HG02642 (cell line): Measurements from ENCODE around the gene SLC16A3.

ENCODE experiments used
- ATAC-seq: cut with Tn5 transposase; IDR thresholded peaks from one replicate; pipeline ENCODE4 v1.9.1; 2021; ENCODE audit warnings: mild to moderate bottlenecking; ENCODE audit not compliant: unreplicated experiment, poor library complexity

SLC16A3 gene

DNA sequence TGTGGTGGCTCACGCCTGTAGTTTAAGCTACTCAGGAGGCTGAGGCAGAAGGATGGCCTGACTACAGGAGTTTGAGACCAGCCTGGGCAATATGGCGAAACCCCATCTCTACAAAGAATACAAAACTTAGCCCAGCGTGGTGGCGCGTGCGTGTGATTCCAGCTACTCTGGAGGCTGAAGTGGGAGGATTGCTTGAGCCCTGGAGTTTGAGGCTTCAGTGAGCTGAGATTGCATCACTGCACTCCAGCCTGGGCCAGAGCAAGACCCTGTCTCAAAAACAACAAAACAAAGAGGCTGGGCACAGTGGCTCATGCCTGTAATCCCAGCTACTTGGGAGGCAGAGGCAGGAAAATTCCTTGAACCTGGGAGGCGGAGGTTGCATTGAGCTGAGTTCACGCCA, 51.7 kb downstream of the SLC16A3 start:
- ATAC-seq, result no peak

DNA sequence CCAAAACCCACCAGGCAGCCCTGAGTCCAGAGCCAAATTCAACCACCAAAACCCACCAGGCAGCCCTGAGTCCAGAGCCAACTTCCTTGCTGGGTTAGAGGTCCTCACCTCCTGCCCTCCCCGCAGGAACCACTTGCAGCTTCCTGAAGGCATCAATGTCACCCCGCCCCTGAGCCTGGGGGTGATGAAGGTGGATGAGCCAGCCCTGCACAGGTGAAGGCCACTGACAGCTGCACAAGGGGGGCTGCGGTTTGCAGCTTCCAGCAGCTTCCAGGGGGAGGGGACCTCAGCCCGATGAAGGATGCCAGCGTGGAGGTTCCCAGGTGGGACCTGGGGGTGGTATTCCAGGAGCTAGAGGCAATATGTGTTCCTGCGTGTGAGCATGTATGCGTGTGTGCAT, 52.2 kb downstream of the SLC16A3 start:
- no peak for ATAC-seq

DNA sequence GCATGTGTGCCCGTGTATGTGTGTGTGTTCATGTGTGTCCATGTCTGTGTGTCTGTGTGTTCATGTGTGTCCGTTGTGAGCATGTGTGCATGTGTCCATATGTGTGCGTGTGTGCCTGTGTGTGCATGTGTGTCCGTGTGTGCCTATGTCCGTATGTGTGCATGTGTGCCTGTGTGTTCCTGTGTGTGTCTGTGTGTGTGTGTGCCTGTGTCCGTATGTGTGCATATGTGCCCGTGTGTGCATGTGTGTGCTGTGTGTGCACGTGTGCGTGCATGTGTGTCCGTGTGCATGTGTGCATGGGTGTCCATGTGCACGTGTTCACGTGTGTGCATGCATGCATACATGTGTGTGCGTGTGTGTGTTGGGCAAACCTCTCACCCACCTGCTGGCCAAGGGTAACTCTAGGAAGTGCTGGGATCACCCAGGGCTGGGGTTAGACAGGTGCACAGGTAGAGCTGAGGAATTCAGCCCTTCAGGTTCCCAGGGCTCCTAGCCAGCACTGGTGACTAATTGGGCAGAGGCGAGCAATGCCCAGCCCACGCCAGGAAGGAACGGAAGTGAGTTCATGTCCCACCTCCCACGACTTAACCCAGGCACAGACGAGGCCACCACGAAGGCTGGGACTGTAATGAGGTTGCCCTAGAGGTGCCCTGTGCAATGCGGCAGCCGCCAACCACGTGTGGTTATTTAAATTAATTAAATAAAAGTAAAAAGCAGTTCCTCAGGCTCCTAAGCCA, 52.8 kb downstream of the SLC16A3 start:
- ATAC-seq, result no peak

DNA sequence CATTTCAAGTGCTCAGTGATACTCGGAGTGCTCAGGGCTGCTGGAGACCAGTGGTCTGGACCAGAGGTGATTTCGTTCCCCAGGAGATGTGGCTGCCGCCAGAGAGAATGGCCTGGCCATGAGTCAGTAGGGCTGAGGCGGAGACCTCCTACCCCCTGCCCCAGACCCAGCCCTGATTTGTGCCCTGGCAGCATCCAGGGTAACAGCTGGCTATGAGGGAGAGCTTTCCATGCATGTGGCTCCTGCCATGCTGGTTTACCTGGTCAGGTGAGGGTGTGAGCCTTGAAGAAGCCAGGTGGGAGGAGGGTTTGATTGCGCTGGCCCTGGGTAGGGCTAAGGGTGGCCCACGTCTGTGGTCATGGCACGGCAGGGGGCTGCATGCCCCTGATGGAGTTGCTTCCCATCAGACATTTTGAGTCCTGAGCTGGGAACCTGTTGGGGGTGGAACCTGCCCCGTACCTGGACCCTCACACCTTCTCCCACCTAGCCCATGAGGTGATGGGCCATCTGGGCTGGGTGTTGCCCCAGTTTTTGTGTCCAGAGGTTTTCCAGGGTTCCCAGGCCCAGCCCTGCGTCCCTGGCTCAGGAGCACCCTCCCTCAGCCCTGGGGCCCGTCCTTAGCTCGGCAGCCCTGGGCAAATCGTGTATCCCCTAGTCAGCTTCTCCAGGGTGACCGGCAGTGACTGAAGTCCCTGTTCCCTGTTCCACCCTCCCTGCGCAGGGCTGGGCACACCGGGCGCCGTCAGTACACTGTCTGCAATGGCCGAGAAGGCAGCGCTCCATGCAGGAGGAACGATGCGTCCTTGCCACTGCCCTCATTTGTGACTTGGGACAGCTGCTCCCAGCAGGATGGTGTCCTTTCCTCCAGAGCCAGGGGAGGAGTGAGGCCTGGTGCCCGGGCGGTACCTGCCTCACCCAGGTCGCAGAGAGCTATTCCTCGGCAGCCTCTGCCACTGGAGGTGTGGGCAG, 53.7 kb downstream of the SLC16A3 start:
- no peak for ATAC-seq

DNA sequence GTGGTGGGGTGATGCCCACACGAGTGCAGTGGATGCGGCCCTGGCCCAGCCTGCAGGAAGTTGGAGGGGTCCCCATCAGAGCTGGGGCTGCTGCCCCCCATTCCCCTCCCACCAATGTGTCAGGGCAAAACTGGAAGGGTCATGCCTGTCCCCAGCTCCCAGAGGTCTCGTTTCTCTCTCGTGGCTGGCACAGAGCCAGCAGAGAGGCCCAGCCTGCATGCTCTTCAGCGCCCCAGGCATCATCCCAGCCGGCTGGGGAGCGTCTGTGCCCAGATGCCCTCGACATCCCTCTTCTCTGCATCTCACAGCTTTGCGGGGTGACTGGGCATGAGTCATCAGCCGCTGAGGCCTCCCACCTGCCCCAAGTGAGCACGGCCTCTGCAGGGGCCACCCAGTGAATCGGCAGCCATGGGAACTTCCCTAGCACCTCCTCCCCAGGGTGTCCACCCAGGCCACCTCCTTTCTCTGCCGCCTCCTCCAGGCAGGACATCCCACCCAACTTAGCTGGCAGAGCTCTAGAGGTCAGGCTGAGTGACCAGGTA, 54.4 kb downstream of the SLC16A3 start:
- ATAC-seq, result no peak

DNA sequence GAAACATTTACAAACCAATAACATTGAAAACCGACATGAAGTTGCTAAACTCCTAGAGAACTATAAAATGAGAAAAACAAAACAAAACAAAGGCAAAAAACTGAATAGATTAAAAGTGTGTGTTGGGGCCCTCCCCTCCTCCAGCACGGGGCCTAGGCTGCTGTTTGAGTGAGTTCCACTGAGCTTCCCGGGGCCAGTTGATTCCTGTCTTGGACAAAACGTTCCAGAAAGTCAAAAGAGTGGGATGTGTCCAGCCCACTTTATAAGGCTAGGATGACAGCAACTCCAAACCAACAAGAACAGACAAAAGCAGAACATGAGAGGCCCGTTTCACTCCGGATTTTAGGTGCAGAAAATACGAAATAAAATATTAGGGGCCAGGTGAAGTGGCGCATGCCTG, 56.3 kb downstream of the SLC16A3 start:
- no peak for ATAC-seq

DNA sequence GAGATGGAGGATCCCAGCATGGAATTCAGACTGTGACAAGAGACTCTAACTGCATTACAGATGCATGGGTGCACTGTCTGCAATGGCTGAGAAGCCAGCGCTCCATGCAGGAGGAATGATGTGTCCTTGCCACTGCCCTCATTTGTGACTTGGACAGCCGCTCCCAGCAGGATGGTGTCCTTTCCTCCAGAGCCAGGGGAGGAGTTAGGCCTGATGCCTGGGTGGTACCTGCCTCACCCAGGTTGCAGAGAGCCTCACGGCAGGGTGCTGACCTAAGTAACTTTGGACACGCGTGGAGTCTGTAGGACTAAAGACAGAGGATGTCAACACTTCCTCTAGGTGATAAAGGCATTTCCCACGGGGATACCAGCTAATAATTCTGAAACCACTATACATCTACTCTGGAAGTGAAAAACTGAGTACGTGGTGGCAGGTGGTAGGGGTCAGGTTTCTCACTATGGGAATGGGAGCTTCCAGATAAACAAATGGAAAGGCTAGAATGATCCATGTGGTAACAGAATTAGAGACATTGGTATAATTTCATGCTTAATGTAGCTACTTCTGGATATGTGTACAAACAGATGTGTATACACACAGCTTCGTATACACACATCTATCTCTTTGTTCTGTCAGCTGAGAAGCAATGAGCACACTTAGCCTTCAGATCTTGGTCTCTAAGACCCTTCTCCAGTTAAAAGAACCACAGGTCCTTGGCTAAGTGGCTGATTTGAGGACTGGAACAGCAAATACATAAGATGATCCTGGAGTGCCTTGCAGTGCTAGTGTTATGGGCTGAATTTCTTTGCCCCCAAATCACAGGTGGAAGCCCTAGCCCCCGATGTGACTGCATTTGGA, 58.4 kb downstream of the SLC16A3 start:
- ATAC-seq, result no peak

DNA sequence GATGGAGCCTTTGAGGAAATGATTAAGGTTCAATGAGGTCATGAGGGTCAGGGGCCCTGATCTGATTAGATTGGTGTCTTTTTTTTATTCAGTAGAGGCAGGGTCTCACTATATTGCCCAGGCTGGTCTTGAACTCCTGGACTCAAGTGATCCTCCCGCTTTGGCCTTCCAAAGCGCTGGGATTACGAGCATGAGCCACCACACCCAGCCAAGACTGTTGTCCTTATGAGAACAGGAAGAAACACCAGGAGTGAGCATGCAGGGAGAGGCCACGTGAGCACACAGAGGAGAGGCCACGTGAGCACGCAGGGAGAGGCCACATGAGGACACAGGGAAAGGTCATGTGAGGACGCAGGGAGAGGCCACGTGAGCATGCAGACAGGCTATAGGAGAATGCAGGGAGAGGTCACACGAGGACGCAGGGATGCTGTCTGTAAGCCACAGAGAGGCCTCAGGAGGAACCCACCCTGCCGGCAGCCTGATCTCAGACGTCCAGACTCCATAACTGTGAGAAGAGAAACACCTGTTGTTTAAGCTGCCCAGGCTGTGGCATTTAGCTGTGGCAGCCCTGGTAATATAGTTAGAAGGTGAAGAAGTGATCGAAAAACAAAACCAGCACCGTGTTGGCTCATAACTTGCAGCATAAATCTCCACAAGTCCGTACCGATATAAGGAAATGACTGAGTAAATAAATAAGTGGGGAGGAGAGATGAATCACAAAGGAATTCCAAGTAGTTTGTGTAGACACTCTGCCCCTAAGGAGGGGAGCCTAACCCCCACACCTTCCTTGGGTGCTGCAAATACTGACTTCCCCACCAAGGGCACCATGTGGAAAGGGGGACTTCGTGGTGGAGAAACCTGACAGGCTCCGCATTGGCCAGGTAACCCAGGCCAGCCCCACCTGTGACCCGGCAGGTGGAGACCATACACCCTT, 59.3 kb downstream of the SLC16A3 start:
- no peak for ATAC-seq
